ENCODE results near the gene UNKL. TPM values are rescaled to one million over a fixed set of nuclear protein-coding genes. Genes with fewer than 3 reads are reported as not detected.

The UNKL gene
- total RNA-seq, 1 donor from 2014 or later: 43.6 TPM

DNA sequence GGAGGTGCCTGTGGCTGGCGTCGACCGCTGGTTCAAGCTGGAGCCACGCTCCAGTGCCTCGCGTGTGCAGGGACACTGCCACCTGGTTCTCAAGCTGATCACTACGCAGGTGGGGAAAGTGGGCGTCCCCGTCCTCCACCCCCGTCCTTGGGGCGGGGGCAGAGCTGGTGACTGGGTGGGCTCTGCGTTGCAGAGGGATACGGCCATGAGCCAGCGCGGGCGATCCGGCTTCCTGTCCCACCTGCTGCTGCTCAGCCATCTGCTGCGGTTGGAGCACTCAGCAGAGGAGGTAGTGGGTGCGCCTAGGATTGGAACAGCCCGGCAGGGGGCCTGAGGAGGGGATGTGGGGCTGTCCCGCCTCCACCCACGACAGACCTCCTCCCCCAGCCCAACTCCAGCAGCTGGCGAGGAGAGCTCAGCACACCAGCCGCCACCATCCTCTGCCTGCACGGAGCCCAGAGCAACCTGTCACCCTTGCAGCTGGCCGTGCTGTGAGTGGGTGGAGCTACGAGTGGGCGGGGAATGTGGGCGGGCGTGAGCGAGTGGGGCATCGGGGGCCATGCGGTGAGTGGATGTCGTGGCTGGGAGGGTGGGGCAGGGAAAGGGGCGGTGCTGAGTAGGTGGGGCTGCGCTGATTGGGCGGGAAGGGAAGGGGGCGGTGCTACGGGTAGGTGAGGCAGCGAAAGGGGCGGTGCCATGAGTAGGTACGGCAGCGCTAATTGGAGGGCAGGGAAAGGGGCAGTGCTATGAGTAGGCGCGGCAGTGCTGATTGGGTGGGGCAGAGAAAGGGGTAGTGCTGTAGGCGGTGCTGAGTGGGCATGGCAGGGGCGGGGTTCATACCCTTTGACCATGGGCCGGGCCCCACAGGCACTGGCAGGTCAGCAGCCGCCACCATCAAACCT, 71.7 kb downstream of the UNKL start:
- peak; percentile 89 to 91 for DNase-seq (ENCODE audit: low spot score in 2 of 2, unreplicated experiment in 2 of 2)
- Mint-ChIP-seq H3K4me3 (peak overlapping the region; percentile 68), H3K27ac (no peak overlapping the region), H3K4me1 (peaks cover 9% of the 10 kb centered on the region), H3K36me3 (no peaks in the 10 kb centered on the region), H3K27me3 (ENCODE audit: low read depth) (peaks cover 37% of the 10 kb centered on the region), H3K9me3 (no peaks in the 10 kb centered on the region)
- TF ChIP-seq, protein P1, sequence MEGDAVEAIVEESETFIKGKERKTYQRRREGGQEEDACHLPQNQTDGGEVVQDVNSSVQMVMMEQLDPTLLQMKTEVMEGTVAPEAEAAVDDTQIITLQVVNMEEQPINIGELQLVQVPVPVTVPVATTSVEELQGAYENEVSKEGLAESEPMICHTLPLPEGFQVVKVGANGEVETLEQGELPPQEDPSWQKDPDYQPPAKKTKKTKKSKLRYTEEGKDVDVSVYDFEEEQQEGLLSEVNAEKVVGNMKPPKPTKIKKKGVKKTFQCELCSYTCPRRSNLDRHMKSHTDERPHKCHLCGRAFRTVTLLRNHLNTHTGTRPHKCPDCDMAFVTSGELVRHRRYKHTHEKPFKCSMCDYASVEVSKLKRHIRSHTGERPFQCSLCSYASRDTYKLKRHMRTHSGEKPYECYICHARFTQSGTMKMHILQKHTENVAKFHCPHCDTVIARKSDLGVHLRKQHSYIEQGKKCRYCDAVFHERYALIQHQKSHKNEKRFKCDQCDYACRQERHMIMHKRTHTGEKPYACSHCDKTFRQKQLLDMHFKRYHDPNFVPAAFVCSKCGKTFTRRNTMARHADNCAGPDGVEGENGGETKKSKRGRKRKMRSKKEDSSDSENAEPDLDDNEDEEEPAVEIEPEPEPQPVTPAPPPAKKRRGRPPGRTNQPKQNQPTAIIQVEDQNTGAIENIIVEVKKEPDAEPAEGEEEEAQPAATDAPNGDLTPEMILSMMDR (IDR thresholded peaks at IDR 0.05; ENCODE audit: unreplicated experiment): no peak

DNA sequence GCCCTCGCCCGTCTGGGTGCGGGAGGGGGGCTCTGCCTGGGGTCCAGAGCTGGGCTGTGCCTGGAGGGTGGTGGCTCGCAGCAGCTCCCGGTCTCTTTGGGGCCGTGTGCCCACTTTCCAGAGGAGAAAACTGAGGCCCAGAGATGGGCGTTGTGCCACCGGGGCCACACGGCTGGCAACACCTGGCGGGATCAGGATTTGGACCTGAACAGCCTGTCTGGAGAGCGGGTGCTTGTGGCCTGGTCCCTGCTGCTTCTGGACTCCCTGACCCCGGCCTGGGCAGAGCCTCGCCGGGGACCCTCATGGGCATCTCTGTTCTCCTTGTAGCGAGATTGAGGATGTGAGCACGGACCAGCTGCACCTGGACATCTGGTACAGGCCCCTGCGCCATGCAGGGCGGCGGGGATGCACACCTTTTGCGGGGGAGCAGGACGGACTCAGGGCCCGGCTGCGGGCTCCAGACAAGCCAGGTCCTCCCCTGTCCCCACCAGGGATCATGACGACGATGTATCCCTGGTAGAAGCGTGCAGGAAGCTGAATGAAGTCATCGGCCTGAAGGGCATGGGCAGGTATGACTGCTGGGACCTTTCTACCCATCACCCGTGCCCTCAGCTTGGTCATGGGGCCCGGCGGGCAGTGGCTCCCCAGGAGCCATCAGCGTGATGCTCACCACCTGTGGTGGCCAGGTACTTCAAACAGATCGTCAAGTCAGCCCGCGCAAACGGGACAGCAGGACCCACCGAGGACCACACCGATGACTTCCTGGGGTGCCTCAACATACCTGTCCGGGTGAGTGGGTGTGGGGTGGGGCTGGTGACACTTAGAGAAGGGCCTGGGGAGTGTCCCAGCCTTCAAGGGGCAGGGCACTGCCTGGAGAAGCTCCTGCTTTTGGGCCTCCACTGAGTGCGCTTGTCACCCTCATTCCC, 72.7 kb downstream of the UNKL start:
- peaks cover 47% of the 10 kb centered on the region for H3K27me3 Mint-ChIP-seq (ENCODE audit: low read depth)
- H3K4me3 Mint-ChIP-seq: no peak overlapping the region

DNA sequence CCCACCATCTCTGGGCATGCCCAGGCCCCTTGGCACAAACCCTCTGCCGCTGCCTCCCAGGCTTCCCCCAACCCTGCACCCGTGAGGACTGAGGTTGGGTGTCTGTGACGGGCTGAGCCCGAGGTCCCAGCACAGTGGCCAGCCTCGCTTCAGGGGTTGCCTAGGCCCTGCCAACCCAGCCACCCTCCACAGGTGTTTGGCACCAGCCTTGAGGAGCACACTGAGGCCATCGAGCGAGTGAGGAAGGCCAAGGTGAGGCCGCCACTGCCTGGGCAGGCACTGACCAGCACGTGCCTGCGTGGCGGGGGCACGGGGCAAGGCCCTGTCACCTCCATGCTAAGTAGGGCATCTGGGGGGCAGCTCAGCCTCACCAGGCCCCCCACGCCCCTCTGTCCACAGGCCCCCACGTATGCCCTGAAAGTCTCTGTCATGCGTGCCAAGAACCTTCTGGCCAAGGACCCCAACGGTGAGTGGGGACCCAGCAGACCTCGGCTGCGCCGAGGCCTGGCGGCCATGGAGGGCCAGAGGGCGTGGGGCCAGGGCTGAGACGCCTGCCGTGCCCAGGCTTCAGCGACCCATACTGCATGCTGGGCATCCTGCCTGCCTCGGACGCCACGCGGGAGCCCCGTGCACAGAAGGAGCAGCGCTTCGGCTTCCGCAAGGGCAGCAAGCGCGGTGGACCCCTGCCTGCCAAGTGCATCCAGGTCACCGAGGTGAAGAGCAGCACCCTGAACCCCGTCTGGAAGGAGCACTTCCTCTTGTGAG, 73.6 kb downstream of the UNKL start:
- Mint-ChIP-seq H3K27ac (no peak overlapping the region), H3K4me1 (peaks cover 9% of the 10 kb centered on the region), H3K9me3 (no peaks in the 10 kb centered on the region), H3K4me3 (no peak overlapping the region), H3K36me3 (no peaks in the 10 kb centered on the region), H3K27me3 (ENCODE audit: low read depth) (peaks cover 54% of the 10 kb centered on the region)
- TF ChIP-seq, protein P1 (IDR thresholded peaks at IDR 0.05; ENCODE audit: unreplicated experiment): no peak
- DNase-seq (ENCODE audit: low spot score in 2 of 2, unreplicated experiment in 2 of 2): no peak

More for the DNA sequence above, 72.7 kb downstream of the UNKL start:
- no peak for DNase-seq (ENCODE audit: low spot score in 2 of 2, unreplicated experiment in 2 of 2)
- Mint-ChIP-seq H3K4me1 (peaks cover 9% of the 10 kb centered on the region), H3K27ac (no peak overlapping the region), H3K9me3 (no peaks in the 10 kb centered on the region), H3K36me3 (no peaks in the 10 kb centered on the region)
- TF ChIP-seq, protein P1 (IDR thresholded peaks at IDR 0.05; ENCODE audit: unreplicated experiment): no peak

DNA sequence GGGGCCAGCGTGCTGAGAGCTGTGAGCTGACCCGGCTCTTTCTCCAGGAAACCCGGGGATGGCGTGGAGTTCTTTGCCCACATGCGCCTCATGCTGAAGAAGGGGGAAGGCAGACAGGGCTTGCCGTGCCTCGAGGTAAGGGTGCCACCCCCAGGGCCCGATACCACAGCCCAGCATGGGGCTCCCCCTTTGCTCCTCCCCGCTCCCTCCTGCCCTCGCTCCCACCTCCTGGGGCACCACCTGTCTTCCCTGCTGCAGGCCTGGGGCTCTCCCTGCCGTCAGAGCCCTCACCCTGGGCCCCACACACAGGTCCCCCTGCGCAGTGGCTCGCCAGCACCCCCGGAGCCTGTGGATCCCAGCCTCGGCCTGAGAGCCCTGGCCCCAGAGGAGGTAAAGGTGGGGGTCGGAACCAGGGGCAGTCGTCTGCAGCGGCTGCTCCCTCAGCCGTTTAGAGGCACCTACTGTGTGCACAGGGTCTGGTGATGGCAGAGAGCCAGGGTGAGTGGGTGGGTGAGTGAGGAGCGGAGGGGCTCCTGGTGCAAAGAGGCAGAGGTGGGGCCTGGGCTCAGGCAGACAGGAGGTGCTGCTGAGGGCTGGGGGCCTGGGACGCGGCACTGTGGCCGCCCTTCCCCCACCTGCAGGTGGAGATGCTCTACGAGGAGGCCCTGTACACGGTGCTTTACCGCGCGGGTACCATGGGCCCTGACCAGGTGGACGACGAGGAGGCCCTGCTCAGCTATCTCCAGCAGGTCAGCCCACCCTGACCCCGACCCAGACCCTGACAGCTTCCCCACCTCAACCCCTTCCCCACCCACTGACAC, 75.4 kb downstream of the UNKL start:
- Mint-ChIP-seq H3K27me3 (ENCODE audit: low read depth) (peaks cover 65% of the 10 kb centered on the region), H3K36me3 (no peaks in the 10 kb centered on the region), H3K4me1 (peaks cover 9% of the 10 kb centered on the region), H3K4me3 (no peak overlapping the region), H3K27ac (no peak overlapping the region), H3K9me3 (no peaks in the 10 kb centered on the region)
- TF ChIP-seq, protein P1 (IDR thresholded peaks at IDR 0.05; ENCODE audit: unreplicated experiment): no peak
- no peak for DNase-seq (ENCODE audit: low spot score in 2 of 2, unreplicated experiment in 2 of 2)
